HG02763 (cell line): ENCODE data around the gene KDM2B.

ENCODE experiments used
- ATAC-seq: cut with Tn5 transposase; IDR thresholded peaks from one replicate; pipeline ENCODE4 v1.9.1; 2021; ENCODE audit warnings: mild to moderate bottlenecking, moderate library complexity; ENCODE audit not compliant: unreplicated experiment

KDM2B gene

DNA sequence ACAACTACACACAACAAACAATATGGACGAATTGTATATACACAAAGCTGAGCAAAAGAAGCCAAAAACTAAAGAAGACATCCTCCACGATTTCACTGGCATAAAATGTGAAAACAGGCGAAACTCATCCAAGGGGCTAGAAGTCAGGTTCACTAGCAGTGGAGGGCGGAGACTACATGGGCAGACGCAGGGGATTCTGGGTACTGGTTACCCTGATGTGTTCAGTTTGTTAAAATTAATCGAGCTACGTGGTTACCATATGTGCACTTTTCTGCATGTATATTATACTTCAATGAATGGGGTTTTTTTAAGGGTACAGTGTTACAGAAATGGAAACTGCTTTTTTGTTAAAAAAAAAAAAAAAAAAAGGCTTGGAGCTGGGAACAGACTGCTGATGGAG is 12.3 kb downstream of the KDM2B start:
- no peak for ATAC-seq

DNA sequence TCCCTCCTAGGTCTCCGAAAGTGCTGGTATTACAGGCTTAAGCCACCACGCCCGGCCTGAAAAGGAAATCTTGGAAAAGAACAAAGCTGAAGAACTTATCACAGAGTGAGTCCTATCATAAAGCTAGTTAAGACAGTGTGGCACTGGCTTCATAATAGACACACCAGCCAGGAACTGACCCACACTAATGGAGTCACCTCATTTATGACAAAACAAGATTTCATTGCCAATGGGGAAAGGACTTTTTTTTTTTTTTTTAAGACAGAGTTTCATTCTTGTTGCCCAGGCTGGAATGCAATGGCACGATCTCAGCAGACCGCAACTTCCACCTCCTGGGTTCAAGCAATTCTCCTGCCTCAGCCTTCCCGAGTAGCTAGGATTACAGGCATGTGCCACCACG is 15.7 kb downstream of the KDM2B start:
- ATAC-seq = no peak

- no peak for ATAC-seq
Observed at GRCh38 chr12:121562488-121562887, 18.3 kb downstream of the KDM2B start.

DNA sequence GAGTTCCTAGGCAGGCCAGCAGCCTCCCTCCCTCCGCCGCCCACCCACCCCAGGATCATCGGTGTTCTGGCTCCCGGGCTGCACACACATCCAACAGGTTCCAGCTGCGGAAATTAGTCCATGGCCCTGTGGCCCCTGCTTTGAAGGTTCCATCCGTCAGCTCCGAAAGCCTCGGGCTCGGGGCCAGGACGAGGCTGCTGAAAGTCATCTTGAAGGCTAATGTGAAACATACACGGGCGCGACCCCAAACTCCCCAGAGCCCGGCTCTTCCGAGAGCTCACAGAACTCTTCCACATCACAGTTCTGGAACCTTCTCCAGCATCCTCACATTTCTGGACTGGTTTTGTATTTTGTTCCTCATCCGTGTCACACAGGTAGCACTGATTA is 19.8 kb downstream of the KDM2B start:
- ATAC-seq = no peak

- no peak for ATAC-seq
Observed at GRCh38 chr12:121560392-121561008, 20.3 kb downstream of the KDM2B start.

- no peak for ATAC-seq
Observed at GRCh38 chr12:121558956-121559355, 21.9 kb downstream of the KDM2B start.

DNA sequence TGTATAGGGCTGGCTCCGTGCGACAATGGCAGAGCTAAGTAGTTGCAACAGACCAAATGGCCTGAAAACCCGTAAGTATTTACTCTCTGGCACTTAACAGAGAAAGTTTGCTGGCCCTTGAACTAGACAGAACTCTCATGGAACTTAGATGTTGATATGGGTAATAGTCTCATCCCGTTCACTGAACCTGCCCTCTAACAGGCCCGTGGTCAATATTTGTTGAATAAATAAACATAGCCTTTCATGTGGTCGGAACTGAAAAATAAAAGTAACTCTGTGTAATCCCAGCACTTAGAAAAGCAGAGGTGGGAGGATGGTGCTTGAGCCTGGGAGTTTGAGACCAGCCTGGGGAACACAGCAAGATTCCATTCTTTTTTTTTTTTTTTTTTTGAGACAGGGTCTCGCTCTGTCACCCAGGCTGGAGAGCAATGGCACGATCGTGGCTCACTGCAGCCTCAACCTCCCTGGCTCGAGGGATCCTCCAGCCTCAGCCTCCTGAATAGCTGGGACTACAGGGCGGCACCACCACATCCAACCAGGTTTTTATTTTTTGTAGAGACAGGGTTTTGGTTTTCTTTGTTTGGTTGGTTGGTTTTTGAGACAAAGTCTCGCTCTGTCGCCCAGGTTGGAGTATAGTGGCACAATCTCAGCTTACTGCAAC is 29.7 kb downstream of the KDM2B start:
- ATAC-seq = no peak

DNA sequence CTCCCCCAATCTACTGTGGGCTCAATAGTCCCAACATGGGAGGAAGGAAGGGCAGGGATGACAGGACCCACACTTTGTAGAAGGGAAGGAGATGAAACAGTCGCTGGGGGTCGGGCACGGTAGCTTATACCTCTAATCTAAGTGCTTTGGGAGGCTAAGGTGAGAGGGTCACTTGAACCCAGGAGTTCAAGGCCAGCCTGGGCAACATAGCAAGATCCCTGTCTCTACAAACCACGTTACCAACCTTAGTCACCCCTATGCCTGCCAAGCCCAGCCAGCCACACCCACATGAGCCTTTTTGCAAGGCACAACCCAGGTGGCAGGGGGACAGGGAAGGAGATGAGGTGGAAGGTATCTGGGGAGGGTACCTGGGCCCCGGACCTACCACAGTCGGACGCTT is 31.7 kb downstream of the KDM2B start:
- ATAC-seq = no peak

GRCh38 chr12:121545480-121545879 is 35.3 kb downstream of the KDM2B start:
- no peak for ATAC-seq

- ATAC-seq = no peak
Observed at GRCh38 chr12:121543786-121544185, 37.0 kb downstream of the KDM2B start.

DNA sequence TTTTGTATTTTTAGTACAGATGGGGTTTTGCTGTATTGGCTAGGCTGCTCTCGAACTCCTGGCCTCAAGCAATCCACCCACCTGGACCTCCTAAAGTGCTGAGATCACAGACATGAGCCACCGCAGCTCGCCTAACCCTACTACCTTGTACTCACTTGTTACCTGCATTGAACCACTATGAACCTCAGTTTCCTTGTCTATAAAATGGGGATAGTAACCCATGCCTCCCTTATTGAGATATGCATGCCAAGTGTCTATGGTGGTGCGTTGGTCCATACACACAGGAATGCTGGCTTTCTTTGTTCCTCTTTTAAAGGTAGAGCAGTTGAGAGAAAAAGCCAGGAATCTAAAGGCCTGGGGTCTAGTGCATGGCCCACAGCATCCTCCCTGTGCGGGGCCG is 40.9 kb downstream of the KDM2B start:
- no peak for ATAC-seq

DNA sequence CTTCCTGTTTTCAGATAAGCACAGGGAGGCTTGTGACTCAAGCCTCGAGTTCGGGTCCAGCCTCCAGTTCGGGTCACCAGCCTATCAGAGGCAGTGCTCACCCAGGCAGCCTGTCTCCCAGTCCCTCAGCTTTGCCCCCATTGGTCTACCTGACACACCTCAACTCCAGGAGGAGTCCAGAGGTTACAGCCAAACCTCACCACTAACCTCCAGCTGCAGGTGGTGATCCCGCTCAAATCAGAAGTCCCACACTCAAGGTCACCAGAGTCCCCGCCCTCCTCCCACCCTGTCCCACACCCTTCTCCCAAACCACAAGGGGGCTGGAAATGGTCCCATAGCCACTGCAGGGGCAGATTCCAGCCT is 42.1 kb downstream of the KDM2B start:
- no peak for ATAC-seq

DNA sequence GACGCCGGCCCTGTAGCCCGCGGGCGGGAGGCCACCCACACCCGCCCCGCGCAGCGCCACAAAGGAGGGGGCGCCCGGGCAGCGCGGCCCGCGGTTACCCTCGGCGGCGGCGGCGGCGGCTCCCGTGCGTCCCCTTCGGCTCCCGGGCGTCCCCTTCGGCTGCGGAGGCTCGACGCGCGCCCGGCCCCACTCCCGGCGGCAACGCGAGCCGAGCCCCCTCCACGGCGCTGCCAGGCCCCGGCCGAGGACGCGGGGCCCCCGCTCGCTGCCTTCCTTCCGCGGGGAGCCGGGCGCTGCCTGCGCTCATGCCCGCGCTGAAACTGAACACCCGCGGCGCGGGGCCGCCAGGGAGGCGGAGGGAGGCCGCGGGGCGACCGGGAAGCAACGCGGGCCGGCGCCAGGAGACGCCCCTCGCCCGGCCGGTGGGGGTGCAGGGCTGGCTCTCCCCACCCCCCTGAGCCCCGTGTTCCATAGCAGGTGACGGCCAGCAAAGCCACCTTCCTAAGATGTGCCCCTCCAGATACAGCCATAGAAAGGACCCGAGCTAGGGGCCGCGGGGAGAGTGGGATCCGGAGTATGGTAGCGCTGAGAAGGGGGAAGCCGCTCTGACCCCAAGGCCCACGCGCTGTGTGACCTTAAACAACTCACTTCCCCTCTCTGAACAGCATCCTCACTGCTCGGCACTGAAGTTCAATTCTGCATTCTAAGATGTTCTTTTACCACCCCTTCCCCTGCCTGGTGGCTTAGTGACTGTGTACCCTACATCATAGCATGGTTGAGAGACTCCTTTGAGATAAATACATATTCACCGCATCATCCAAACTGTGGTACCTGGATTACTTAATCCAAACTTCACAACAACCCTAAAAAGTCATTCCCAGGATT is 42.8 kb downstream of the KDM2B start:
- peak; percentile 11 for ATAC-seq

DNA sequence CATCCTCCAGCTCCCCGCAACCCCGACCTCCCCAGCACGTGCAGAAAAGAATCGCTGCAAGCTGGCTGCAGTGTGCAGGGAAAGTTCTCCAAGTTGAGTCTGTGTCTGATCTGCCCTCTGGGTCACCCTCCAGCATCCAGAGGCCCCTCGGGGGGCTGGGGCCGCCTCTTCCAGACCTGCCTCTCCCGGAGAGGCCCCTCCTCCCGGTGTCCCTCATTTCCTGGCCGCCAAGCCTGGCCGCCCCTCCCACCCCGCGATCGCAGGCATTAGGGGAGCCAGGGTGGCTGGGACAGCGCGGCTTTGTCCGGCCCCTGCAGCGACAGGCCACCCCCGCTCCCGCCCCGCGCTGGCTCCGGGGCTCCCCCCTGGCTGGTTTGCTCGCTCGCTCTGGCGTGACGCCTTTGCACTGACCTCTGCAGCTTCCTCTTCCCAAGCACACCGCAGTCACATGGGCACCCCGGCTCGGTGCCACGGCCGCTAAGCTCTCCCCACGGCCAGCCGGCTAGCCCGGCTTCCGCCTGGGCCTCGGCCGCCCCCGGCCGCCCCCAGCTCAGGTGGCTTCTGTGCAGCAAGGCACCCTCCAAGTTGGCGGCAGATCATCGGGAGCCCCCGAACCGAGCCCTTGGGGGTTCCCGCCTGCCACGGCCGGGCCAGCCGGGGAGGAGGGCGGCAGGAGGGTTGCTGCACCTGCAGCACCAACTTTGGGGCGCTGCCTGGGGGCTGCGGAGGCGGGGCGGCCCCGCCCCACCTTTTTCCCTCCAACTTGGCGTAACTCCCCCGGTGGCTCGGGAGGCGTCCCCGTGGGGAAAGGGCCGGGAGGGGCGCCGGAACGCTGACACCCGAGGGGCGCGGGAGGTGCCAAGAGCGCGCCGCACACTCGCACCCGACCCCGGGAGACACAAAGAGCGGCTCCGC is 43.7 kb downstream of the KDM2B start:
- peak; percentile 66 for ATAC-seq

DNA sequence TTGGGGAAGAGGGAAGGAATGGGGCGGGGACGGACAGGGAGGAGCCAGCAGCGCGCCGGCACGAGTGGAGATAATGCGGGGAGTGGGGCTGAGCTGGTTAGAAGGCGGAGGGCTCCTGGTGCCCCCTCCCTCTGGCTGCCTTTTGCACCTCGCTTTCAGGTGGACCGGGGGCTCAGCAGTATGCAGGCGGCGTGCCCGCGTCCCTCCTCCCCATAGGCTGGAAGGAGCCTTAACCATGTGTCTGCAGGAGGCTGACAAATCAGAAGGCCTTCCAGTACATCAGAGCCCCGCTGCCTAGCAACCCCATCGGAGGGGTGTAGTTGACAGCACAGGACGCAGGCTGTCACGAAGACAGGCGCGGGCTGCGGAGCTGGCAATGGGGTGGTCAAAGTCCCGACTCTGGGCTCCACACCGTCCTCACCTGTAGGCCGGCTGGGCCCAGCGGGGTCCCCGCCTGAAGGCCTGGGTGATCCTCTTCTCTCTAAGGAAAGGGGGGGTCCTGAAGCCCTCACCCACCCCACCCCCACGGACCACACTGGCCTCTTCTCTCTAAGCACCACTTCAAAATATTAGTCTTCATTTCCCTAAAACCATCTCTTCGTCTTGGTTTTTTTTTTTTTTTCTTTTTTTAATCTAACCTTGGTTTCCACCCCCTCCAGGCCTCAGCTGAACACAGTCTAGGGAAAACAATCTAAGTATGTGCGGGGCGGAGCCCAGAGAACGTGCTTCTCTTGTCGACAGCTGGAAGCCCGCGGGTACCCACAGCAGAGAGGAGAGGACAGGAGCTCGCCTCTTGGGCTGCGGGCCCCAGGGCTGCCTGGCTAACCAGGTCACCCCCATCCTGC is 44.5 kb downstream of the KDM2B start:
- peak; percentile 39 for ATAC-seq

DNA sequence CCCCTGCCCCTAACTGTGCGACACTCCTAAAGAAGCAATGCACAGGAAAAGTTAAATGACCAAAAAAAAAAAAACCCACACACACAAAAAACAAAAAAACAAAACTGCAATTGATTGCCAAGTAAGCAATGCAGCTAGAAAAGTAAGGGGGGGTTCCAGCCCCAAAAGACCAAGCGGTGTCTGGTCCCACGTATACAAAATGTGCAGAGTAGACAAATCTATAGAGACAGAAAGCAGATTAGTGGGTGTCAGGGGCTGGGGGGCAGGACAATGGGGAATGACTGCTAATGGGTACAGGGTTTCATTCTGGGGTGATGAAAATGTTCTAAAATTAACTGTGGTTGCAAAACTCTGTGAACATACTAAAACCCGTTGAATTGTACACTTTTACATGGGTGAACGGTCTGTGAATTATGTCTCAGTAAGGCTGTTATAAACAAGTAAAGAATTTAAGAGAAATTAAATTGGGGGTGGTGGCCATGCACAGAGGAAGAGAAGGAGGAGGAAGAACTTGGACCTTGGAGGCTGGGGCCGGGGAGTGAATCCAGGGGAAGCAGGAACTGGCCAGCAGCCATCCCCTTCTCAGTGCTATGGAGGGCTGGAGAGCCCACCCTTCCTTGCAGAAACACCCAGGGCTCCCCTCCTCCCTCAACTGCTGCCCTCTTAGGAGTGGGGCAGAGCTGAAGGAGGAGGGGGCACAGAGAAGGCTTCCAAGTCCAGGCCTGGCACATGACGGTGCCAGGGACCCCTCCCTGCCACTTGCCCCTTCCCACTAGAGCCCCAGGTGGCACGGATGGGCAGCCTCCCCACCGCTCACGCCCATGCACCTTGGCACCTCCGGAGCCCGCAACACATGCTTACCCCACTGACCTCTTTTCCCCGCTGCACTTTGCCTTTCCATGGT is 45.4 kb downstream of the KDM2B start:
- no peak for ATAC-seq

DNA sequence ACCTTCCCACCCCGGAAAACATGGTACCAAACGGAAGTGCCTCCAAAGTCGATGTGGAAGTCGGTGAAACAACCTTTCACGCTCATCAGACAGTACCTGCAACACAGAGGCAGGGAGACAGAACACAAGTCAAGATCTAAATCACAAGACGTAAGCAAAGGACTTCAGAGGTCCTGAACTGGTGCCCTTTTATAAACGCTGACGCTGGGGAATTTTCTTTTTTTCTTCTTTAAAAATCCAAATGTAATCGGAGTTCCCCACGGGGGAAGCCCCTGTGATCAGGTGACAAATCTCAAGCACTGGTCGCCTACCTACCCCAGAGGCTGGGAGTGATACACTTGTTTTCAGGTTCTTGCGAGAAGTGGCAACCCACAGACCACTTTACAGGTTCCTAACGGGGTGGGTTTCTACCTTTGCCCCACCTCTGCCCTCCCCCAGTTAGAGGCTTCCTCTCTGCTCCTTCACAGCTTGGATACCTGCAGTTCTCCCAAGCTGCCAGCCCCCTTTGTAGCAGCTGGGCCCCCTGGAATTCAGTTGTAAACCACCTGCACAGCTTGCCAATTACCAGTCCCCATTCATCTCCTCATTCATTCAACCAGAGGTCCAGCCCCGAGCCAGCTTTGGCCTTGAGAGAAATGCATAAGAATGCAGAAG is 46.2 kb downstream of the KDM2B start:
- no peak for ATAC-seq

- no peak for ATAC-seq
Observed at GRCh38 chr12:121533394-121534090, 47.3 kb downstream of the KDM2B start.
